HEK293 (cell line): Measurements from ENCODE around the gene ATP6V0A1.

Source experiments
- ELK4 ChIP-seq: IDR thresholded peaks from 2 replicates; pipeline ENCODE4 v1.6.1; 2011; ENCODE audit warnings: mild to moderate bottlenecking, low read depth, low read length, borderline replicate concordance
- HIC1 ChIP-seq: fragments of 450-650 bp; formaldehyde crosslinking; IDR thresholded peaks from 2 replicates; pipeline ENCODE4 v1.5.1; 2016; ENCODE audit warnings: missing biosample characterization, missing genetic modification characterization
- KLF1 ChIP-seq: fragments of 450-650 bp; formaldehyde crosslinking; IDR thresholded peaks from 2 replicates; pipeline ENCODE4 v1.5.1; 2016; ENCODE audit warnings: missing biosample characterization, missing genetic modification characterization
- KLF7 ChIP-seq: fragments of 450-650 bp; formaldehyde crosslinking; IDR thresholded peaks from 2 replicates; pipeline ENCODE4 v1.5.1; 2016; ENCODE audit warnings: missing biosample characterization, missing genetic modification characterization, borderline replicate concordance
- PATZ1 ChIP-seq: fragments of 450-650 bp; formaldehyde crosslinking; IDR thresholded peaks from 2 replicates; pipeline ENCODE4 v1.5.1; 2016; ENCODE audit warnings: missing biosample characterization, missing genetic modification characterization
- YY2 ChIP-seq: fragments of 450-650 bp; formaldehyde crosslinking; IDR thresholded peaks from 2 replicates; pipeline ENCODE4 v1.5.1; 2016; ENCODE audit warnings: missing biosample characterization, missing genetic modification characterization
- ZBTB8A ChIP-seq: fragments of 450-650 bp; formaldehyde crosslinking; IDR thresholded peaks from 2 replicates; pipeline ENCODE4 v1.5.1; 2016; ENCODE audit warnings: missing biosample characterization, missing genetic modification characterization
- ZEB2 ChIP-seq: fragments of 450-650 bp; formaldehyde crosslinking; IDR thresholded peaks from 2 replicates; pipeline ENCODE4 v1.5.1; 2016; ENCODE audit warnings: missing biosample characterization, missing genetic modification characterization
- ZNF140 ChIP-seq: fragments of 450-650 bp; formaldehyde crosslinking; IDR thresholded peaks from 2 replicates; pipeline ENCODE4 v1.5.1; 2016; ENCODE audit warnings: missing biosample characterization, missing genetic modification characterization
- ZNF146 ChIP-seq: fragments of 450-650 bp; formaldehyde crosslinking; IDR thresholded peaks from 2 replicates; pipeline ENCODE4 v1.5.1; 2016; ENCODE audit warnings: missing biosample characterization, missing genetic modification characterization
- ZNF169 ChIP-seq: fragments of 450-650 bp; formaldehyde crosslinking; IDR thresholded peaks from 2 replicates; pipeline ENCODE4 v1.5.1; 2016; ENCODE audit warnings: missing biosample characterization, missing genetic modification characterization
- ZNF174 ChIP-seq: fragments of 450-650 bp; formaldehyde crosslinking; IDR thresholded peaks from 2 replicates; pipeline ENCODE4 v1.5.0; 2017; ENCODE audit warnings: missing biosample characterization, mild to moderate bottlenecking, missing genetic modification characterization
- ZNF18 ChIP-seq: fragments of 450-650 bp; formaldehyde crosslinking; IDR thresholded peaks from 2 replicates; pipeline ENCODE4 v1.5.1; 2016; ENCODE audit warnings: missing biosample characterization, missing genetic modification characterization
- ZNF19 ChIP-seq: fragments of 450-650 bp; formaldehyde crosslinking; IDR thresholded peaks from 2 replicates; pipeline ENCODE4; 2016; ENCODE audit warnings: missing biosample characterization, missing genetic modification characterization, low read depth
- ZNF248 ChIP-seq: fragments of 450-650 bp; formaldehyde crosslinking; IDR thresholded peaks from 2 replicates; pipeline ENCODE4 v1.5.1; 2017; ENCODE audit warnings: missing biosample characterization, missing genetic modification characterization
- ZNF26 ChIP-seq: fragments of 450-650 bp; formaldehyde crosslinking; IDR thresholded peaks from 2 replicates; pipeline ENCODE4 v1.5.1; 2016; ENCODE audit warnings: missing biosample characterization, missing genetic modification characterization
- ZNF280D ChIP-seq: fragments of 450-650 bp; formaldehyde crosslinking; IDR thresholded peaks from 2 replicates; pipeline ENCODE4 v1.5.1; 2016; ENCODE audit warnings: missing biosample characterization, missing genetic modification characterization
- ZNF341 ChIP-seq: fragments of 450-650 bp; formaldehyde crosslinking; IDR thresholded peaks from 2 replicates; pipeline ENCODE4; 2016; ENCODE audit warnings: low read depth, missing biosample characterization, missing genetic modification characterization
- ZNF394 ChIP-seq: fragments of 450-650 bp; formaldehyde crosslinking; IDR thresholded peaks from 2 replicates; pipeline ENCODE4 v1.5.1; 2016; ENCODE audit warnings: missing biosample characterization, missing genetic modification characterization, mild to moderate bottlenecking, moderate library complexity, borderline replicate concordance
- ZNF501 ChIP-seq: fragments of 450-650 bp; formaldehyde crosslinking; IDR thresholded peaks from 2 replicates; pipeline ENCODE4 v1.5.1; 2016; ENCODE audit warnings: missing biosample characterization, missing genetic modification characterization
- ZNF555 ChIP-seq: fragments of 450-650 bp; formaldehyde crosslinking; conservative IDR thresholded peaks from 2 replicates; pipeline ENCODE4 v1.5.1; 2017; ENCODE audit warnings: missing biosample characterization, mild to moderate bottlenecking, missing genetic modification characterization, inconsistent platforms
- ZNF561 ChIP-seq: fragments of 450-650 bp; IDR thresholded peaks from 2 replicates; pipeline ENCODE4 v1.5.1; 2018; ENCODE audit warnings: missing biosample characterization, missing genetic modification characterization, borderline replicate concordance
- ZNF626 ChIP-seq: fragments of 450-650 bp; sonication (Bioruptor Pico); formaldehyde crosslinking; IDR thresholded peaks from 2 replicates; pipeline ENCODE4 v1.5.1; 2018; ENCODE audit warnings: missing biosample characterization, missing genetic modification characterization, inconsistent platforms
- ZNF629 ChIP-seq: fragments of 450-650 bp; formaldehyde crosslinking; IDR thresholded peaks from 2 replicates; pipeline ENCODE4 v1.5.1; 2017; ENCODE audit warnings: missing biosample characterization, missing genetic modification characterization
- ZNF654 ChIP-seq: fragments of 450-650 bp; formaldehyde crosslinking; IDR thresholded peaks from 2 replicates; pipeline ENCODE4 v1.5.1; 2016; ENCODE audit warnings: low read depth, missing biosample characterization, missing genetic modification characterization
- ZNF777 ChIP-seq: fragments of 450-650 bp; formaldehyde crosslinking; IDR thresholded peaks from 2 replicates; pipeline ENCODE4 v1.5.1; 2017; ENCODE audit warnings: missing biosample characterization, missing genetic modification characterization, borderline replicate concordance
- ZNF843 ChIP-seq: fragments of 450-650 bp; formaldehyde crosslinking; IDR thresholded peaks from 2 replicates; pipeline ENCODE4 v1.5.1; 2016; ENCODE audit warnings: missing biosample characterization, missing genetic modification characterization
- ZSCAN23 ChIP-seq: fragments of 450-650 bp; formaldehyde crosslinking; IDR thresholded peaks from 2 replicates; pipeline ENCODE4 v1.5.1; 2016; ENCODE audit warnings: missing biosample characterization, missing genetic modification characterization
- ZSCAN30 ChIP-seq: fragments of 450-650 bp; IDR thresholded peaks from 2 replicates; pipeline ENCODE4 v1.5.1; 2018; ENCODE audit warnings: missing biosample characterization, mild to moderate bottlenecking, missing genetic modification characterization, moderate library complexity

Gene ATP6V0A1

GRCh38 chr17:42422958-42423712 is 35.5 kb upstream of the ATP6V0A1 start, which contains the start of gene CAVIN1 (continued):
- TF ChIP-seq ZNF629 (tag by site-specific recombination) (peak; percentile 66), ZNF843 (tag by site-specific recombination) (peak; percentile 61), ZSCAN30 (tag by site-specific recombination) (peak; percentile 62), ZNF280D (tag by site-specific recombination) (no peak), ELK4 (no peak), ZNF248 (tag by site-specific recombination) (no peak), ZNF140 (tag by site-specific recombination) (no peak), ZNF501 (tag by site-specific recombination) (no peak; the same call in none of the 2 replicates), YY2 (tag by site-specific recombination) (no peak), ZNF777 (peak; percentile 99), ZNF146 (tag by site-specific recombination) (no peak), ZSCAN23 (tag by site-specific recombination) (no peak), ZNF341 (peak; percentile 96), KLF7 (tag by site-specific recombination) (peak; percentile 86), ZNF626 (tag by site-specific recombination) (no peak), ZNF18 (no peak), ZNF174 (tag by site-specific recombination) (no peak), KLF1 (peak; percentile 94), ZNF654 (tag by site-specific recombination) (no peak), ZNF394 (tag by site-specific recombination) (peak; percentile 92), ZNF169 (tag by site-specific recombination) (no peak), HIC1 (tag by site-specific recombination) (no peak), ZBTB8A (peak; percentile 13; the same call in 1 of the 2 replicates), ZNF555 (tag by site-specific recombination) (no peak), PATZ1 (tag by site-specific recombination) (peak; percentile 99), ZNF26 (tag by site-specific recombination) (no peak), ZEB2 (tag by site-specific recombination) (peak; percentile 93), ZNF561 (tag by site-specific recombination) (no peak), ZNF19 (tag by site-specific recombination) (no peak)
